NCI-H128 (cell line): ENCODE measurements around the gene ARID3B.
"Not testable (repeated sequence)": the region's sequence is repeated elsewhere in the genome, so short reads cannot be mapped to it uniquely, and the experiment has no call there.

ENCODE experiments used
- DNase-seq: peaks from one replicate; lab custom pipeline; 2025; ENCODE audit not compliant: unreplicated experiment; lab: John Stamatoyannopoulos, UW

ARID3B gene

GRCh38 chr15:74540761-74541493 lies at the start of gene ARID3B:
Gene ARID3B, plus strand, starts transcription at chr15:74541220. Its CDS starts 2,717 bp downstream, at chr15:74543937.
- DNase-seq = peak; percentile 84

- no peak for DNase-seq
Measured at GRCh38 chr15:74496648-74497047, 44.4 kb upstream of the ARID3B start.

GRCh38 chr15:74497584-74497983 lies 43.4 kb upstream of the ARID3B start:
- peak; percentile 40 for DNase-seq

- DNase-seq = no peak
Measured at GRCh38 chr15:74499366-74499765, 41.7 kb upstream of the ARID3B start.

- no peak for DNase-seq
Measured at GRCh38 chr15:74500401-74500800, 40.6 kb upstream of the ARID3B start.

GRCh38 chr15:74502301-74502700 lies 38.7 kb upstream of the ARID3B start:
- no peak for DNase-seq

GRCh38 chr15:74504418-74504817 lies 36.6 kb upstream of the ARID3B start:
- DNase-seq = no peak

GRCh38 chr15:74504836-74505235 lies 36.2 kb upstream of the ARID3B start:
- DNase-seq = no peak

- no peak for DNase-seq
Measured at GRCh38 chr15:74505837-74506514, 35.0 kb upstream of the ARID3B start.

- no peak for DNase-seq
Measured at GRCh38 chr15:74506515-74506840, 34.5 kb upstream of the ARID3B start.

- DNase-seq = no peak
Measured at GRCh38 chr15:74511583-74511982, 29.4 kb upstream of the ARID3B start.

- not testable (repeated sequence) for DNase-seq
Measured at GRCh38 chr15:74514059-74514458, 27.0 kb upstream of the ARID3B start.

GRCh38 chr15:74517096-74517495 lies 23.9 kb upstream of the ARID3B start:
- no peak for DNase-seq

GRCh38 chr15:74519311-74519710 lies 21.7 kb upstream of the ARID3B start:
- no peak for DNase-seq

- no peak for DNase-seq
Measured at GRCh38 chr15:74520407-74520806, 20.6 kb upstream of the ARID3B start.

- no peak for DNase-seq
Measured at GRCh38 chr15:74523982-74524381, 17.0 kb upstream of the ARID3B start.

GRCh38 chr15:74525309-74525708 lies 15.7 kb upstream of the ARID3B start:
- no peak for DNase-seq

- DNase-seq = no peak
Measured at GRCh38 chr15:74525945-74526344, 15.1 kb upstream of the ARID3B start.

- DNase-seq = no peak
Measured at GRCh38 chr15:74528876-74529275, 12.1 kb upstream of the ARID3B start.

- no peak for DNase-seq
Measured at GRCh38 chr15:74529921-74530320, 11.1 kb upstream of the ARID3B start.

- no peak for DNase-seq
Measured at GRCh38 chr15:74530771-74531143, 10.3 kb upstream of the ARID3B start.

GRCh38 chr15:74531144-74531811 lies 9.7 kb upstream of the ARID3B start:
- no peak for DNase-seq
